K562 (cell line): ENCODE data around the gene DYSF. TPM values are rescaled to one million over a fixed set of nuclear protein-coding genes. Genes with fewer than 3 reads are reported as not detected.

Experiments used
- CCNT2 ChIP-seq: IDR thresholded peaks from 2 replicates; pipeline ENCODE4 v1.6.1; 2011; ENCODE audit warnings: borderline replicate concordance, low read depth, mild to moderate bottlenecking, moderate library complexity, mixed read lengths, low read length; ENCODE audit not compliant: insufficient read length; ENCODE audit errors: extremely low read depth
- EP300 ChIP-seq: IDR thresholded peaks from 2 replicates; pipeline ENCODE4 v1.6.1; 2012; ENCODE audit warnings: low read length, improper control_type of control experiment
- KLF16 ChIP-seq: IDR thresholded peaks from 2 replicates; pipeline ENCODE4 v1.6.1; 2016; ENCODE audit warnings: antibody characterized with exemption
- MEIS2 ChIP-seq: fragments of 450-650 bp; IDR thresholded peaks from 2 replicates; pipeline ENCODE4 v1.6.1; 2014; ENCODE audit warnings: mild to moderate bottlenecking; ENCODE audit not compliant: partially characterized antibody
- NFIC ChIP-seq: fragments of 450-650 bp; IDR thresholded peaks from 2 replicates; pipeline ENCODE4 v1.6.1; 2017; ENCODE audit warnings: mild to moderate bottlenecking, inconsistent platforms
- PYGO2 ChIP-seq: fragments of 450-650 bp; IDR thresholded peaks from 2 replicates; pipeline ENCODE4 v1.6.1; 2016; ENCODE audit warnings: mild to moderate bottlenecking, missing genetic modification characterization, moderate library complexity, missing compliant biosample characterization
- TCF3 ChIP-seq: sonication (generic); formaldehyde crosslinking; IDR thresholded peaks from 2 replicates; pipeline ENCODE4 v1.4.0; 2020; ENCODE audit warnings: mild to moderate bottlenecking, missing genetic modification reagents
- TEAD4 ChIP-seq, 2 experiments: sonication (generic) in 1 of 2; formaldehyde crosslinking in 1 of 2; IDR thresholded peaks; 2 replicates each; pipeline versions ENCODE4 v1.6.1 to v1.8.0; 2012 to 2022; ENCODE audit warnings: borderline replicate concordance in 1 of 2, inconsistent platforms in 1 of 2, low read length in 1 of 2, mild to moderate bottlenecking in 1 of 2, missing genetic modification reagents in 1 of 2
- polyA plus RNA-seq, 8 experiments: library from polyadenylated mRNA; depleted of rRNA in 4 of 8; stranded (reverse) in 5 of 8; unstranded in 3 of 8; fragments of >200 nt; fragmentation: Nextera tagmentation in 2 of 8; fragmentation: Illumina TruSeq in 1 of 8; extraction: Ambion mirVana in 2 of 8; extraction: Trizol in 1 of 8; gene quantifications; 2 replicates each; pipeline versions ENCODE4 v1.2.1 to v1.2.3, GENCODE V29; 2011 to 2014; ENCODE audit warnings: inconsistent platforms in 1 of 8, missing spikeins in 1 of 8
- total RNA-seq, 7 experiments: library from RNA; depleted of rRNA in 6 of 7; stranded (reverse); fragments of >200 nt in 6 of 7; fragmentation: Illumina TruSeq in 2 of 7; extraction: Trizol in 2 of 7; gene quantifications; 2 replicates each; pipeline versions ENCODE4 v1.2.1 to v1.2.3, GENCODE V29; 2011 to 2021; ENCODE audit warnings: low replicate concordance in 1 of 7
- TF ChIP-seq, protein P1 (sequence below): fragments of 450-650 bp; formaldehyde crosslinking; IDR thresholded peaks from 2 replicates; pipeline ENCODE4 v1.4.0; 2022; ENCODE audit warnings: missing genetic modification characterization

DYSF gene
- total and polyA plus RNA-seq, 9 of the 15 experiments (the other 6 are each of a cell fraction or from before 2014, with no cell fraction given), result 0.01 to 0.80 (median 0.29) TPM

- TF ChIP-seq CCNT2, result peak; percentile 57
- peak; percentile 18; the same call in 1 of the 2 replicates for TF ChIP-seq NFIC
- TF ChIP-seq TEAD4 (IDR thresholded peaks at IDR 0.05; ENCODE audit: low read length), result peak; percentile 73
- TF ChIP-seq TEAD4 (CRISPR knock-in tag; IDR thresholded peaks at IDR 0.05; ENCODE audit: borderline replicate concordance), result no peak
- TF ChIP-seq TCF3 (CRISPR knock-in tag), result peak; percentile 76
- peak; percentile 54 for TF ChIP-seq EP300
- TF ChIP-seq MEIS2, result peak; percentile 41
- TF ChIP-seq KLF16, result peak; percentile 39; the same call in 1 of the 2 replicates
- TF ChIP-seq PYGO2, result peak; percentile 43; the same call in 1 of the 2 replicates
- TF ChIP-seq, protein P1, sequence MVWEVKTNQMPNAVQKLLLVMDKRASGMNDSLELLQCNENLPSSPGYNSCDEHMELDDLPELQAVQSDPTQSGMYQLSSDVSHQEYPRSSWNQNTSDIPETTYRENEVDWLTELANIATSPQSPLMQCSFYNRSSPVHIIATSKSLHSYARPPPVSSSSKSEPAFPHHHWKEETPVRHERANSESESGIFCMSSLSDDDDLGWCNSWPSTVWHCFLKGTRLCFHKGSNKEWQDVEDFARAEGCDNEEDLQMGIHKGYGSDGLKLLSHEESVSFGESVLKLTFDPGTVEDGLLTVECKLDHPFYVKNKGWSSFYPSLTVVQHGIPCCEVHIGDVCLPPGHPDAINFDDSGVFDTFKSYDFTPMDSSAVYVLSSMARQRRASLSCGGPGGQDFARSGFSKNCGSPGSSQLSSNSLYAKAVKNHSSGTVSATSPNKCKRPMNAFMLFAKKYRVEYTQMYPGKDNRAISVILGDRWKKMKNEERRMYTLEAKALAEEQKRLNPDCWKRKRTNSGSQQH (CRISPR knock-in tag), result no peak
Measured at GRCh38 chr2:71606244-71606643, 152.9 kb downstream of the DYSF start (continued).
